Stimulated activated CD4-positive, alpha-beta T cell treated with anti-CD3 and anti-CD28 coated beads, Interleukin-12 subunit alpha, Interleukin-12 subunit beta, amount 100 ng/mL, for 24 hours (primary cell): ENCODE results near the gene PTPRN2.
"Not testable (repeated sequence)": the region's sequence is repeated elsewhere in the genome, so short reads cannot be mapped to it uniquely, and the experiment has no call there.

ENCODE experiments used
- DNase-seq, 2 experiments: peaks; one replicate each; pipeline ENCODE4 v3.0.0-alpha.2; 2020; ENCODE audit warnings: low read depth in 2 of 2

Gene PTPRN2

DNA sequence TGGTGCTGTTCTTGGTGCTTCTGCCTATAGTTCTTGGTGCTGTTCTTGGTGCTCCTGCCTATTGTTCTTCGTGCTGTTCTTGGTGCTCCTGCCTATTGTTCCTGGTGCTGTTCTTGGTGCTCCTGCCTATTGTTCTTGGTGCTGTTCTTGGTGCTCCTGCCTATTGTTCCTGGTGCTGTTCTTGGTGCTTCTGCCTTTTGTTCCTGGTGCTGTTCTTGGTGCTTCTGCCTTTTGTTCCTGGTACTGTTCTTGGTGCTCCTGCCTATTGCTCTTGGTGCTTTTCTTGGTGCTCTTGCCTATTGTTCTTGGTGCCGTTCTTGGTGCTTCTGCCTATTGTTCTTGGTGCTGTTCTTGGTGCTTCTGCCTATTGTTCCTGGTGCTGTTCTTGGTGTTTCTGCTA lies 71.1 kb downstream of the PTPRN2 start:
- DNase-seq: no peak

DNA sequence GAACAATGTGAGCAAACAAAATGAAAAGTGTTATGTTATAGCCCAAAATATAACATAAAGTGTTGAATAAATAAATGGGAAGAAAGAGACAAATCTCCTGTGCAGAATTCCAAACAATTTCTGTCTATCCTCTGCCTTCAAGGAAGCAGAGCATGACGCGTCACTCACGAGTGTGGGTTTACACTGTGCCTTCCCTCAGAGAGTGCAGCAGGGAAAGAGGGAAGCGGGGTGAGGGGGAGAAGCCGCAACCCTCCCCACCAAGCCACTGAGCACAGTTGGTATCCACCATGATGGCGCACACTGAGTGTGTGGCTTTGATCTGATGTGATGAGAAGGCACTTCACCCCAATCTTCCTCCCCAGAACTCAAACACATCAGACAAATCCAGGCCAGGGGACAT lies 74.8 kb downstream of the PTPRN2 start:
- DNase-seq: no peak

DNA sequence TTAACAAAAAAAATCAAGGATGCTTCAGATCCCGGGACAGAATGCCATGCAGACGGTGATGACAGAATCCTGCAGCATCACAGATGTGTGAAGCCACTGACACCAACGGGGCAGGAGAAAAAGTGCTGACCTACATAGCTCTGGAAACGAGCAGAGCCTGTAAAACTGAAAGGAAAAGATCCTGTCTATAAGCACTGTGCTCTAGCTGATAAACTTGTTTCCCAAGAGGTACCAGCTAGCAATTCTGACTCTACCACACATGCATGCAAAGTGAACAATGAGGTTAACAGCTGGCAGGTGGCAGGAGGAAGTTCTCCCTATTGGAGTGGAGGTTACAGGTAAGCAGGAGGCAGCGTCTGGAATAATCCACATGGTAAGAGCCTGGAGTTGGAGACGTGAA lies 75.6 kb downstream of the PTPRN2 start:
- no peak for DNase-seq

DNA sequence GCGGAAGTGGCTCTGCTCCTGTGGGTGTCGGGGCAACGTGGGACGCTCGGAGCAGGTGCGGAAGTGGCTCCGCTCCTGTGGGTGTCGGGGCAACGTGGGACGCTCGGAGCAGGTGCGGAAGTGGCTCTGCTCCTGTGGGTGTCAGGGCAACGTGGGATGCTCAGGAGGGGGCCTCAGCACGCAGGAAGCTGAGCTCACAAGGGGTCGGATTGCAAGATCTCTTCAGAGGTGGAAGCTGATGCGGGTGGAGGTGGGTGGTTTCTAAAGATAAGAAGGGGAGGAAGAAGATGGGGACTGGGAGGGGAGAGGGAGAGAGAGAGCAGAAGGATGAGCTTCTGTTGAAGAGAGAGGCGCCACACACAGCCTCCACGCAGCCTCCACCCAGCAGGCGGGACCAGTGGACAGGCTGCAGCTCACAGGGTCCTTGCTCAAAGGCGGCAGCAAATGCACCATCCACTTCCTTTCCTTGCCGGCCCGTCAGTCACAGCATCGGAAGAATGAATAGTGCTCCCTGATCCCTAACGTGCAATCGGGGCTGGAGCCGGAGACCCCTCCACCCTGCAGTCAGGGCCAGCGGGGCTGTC lies 78.7 kb downstream of the PTPRN2 start:
- no peak for DNase-seq

DNA sequence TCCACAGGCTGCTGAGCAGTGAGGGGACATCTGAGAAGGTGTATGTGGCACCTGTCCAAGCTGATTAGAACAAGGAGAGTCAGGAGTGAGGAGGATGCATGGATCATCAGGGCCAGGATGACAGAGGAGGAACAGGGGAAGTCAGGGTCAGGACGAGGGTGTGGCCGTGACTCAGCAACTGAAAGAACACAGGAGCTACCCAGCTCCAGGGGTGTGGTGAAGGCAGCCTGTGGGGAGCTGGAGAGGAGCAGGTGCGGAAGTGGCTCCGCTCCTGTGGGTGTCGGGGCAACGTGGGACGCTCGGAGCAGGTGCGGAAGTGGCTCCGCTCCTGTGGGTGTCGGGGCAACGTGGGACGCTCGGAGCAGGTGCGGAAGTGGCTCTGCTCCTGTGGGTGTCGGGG lies 79.3 kb downstream of the PTPRN2 start:
- DNase-seq: not testable (repeated sequence)

DNA sequence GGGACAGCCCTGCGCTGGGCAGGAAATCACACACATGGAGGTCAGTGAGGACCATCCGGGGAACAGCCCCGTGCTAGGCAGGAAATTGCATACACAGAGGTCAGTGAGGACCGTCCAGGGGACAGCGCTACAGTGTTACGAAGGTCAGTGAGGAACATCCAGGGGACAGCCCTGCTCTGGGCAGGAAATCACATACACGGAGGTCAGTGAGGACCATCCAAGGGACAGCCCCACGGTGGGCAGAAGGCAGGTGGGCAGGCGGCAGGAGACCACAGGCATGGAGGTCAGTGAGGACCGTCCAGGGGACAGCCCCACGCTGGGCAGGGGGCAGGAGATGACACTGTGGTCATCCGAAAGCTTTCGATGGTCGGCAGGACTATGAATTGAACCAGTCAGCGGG lies 79.7 kb downstream of the PTPRN2 start:
- no peak for DNase-seq

DNA sequence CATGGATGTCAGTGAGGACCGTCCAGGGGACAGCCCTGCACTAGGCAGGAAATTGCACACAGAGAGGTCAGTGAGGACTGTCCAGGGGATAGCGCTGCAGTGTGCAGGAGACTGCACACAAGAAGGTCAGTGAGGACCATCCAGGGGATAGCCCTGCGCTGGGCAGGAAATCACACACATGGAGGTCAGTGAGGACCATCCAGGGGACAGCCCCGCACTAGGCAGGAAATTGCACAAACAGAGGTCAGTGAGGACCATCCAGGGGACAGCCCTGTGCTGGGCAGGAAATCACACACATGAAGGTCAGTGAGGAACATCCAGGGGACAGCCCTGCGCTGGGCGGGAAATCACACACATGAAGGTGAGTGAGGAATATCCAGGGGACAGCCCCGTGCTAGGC lies 80.4 kb downstream of the PTPRN2 start:
- not testable (repeated sequence) for DNase-seq

DNA sequence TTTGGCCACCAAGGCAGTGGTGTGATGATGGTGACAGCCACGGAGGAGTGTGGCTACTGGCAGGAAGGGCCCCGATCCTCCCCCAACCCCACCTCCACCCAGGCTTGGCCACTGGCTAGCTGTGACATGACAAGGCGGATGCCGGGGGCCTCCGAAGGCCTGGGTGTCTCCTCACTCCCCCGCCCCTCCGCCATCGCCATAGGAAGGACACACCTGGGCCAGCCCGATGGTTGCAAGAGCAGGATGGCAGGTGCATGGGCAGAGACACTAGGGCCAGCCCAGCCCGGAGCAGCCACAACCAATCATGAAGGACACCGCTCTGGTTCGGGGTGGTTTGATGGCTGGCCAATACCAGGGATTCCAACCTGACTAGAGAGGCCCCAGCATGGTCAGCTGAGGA lies 81.0 kb downstream of the PTPRN2 start:
- no peak for DNase-seq

DNA sequence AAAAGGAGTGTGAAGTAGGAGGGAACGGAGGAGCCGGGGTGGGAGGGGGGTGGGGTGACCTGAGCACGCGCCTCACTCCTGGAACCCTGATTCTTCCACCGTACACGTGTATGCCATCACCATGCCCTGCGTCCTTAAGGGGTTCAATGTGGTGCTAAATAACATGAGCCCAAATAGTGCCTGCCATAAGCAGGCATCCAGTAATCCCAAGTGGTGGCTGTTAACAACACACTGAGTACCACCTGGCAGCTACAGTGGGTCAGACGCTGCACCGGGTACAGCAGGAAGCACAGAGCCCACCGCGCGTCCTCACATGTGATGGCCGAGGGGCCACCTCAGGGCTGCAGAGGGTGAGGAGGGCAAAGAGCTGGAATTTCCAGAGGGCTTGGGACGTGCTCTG lies 81.9 kb downstream of the PTPRN2 start:
- no peak for DNase-seq

DNA sequence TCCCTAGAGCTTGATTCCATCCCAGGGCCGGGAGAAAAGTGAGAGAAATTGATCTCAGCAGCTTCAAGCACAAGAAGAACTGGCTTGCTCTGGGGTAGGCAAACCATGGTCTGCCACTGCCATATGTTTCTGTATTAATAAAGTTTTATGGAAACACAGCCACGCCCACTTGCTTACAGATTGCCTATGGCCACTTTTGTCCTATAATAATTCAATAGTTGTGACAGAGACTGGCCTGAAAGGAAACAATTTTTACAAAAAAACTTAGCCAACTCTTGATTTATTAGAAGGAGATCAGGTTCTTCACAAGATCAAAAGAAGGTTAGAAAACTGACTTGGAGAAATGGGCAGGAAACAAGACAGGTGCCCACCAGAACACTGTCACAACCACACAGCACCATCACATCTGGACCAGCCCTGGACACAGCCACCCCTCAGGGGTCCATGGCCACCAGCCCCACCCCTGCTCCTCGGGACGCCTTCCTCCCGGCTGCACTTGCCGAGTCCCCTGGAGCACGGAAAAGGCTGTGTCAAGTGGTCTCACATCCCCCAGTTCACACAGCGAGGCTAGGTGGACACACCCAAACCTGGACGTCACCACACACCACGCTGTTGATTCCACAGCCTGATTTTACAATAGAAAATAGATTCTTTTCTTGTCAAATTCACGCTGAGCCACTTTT lies 85.4 kb downstream of the PTPRN2 start:
- DNase-seq: no peak

DNA sequence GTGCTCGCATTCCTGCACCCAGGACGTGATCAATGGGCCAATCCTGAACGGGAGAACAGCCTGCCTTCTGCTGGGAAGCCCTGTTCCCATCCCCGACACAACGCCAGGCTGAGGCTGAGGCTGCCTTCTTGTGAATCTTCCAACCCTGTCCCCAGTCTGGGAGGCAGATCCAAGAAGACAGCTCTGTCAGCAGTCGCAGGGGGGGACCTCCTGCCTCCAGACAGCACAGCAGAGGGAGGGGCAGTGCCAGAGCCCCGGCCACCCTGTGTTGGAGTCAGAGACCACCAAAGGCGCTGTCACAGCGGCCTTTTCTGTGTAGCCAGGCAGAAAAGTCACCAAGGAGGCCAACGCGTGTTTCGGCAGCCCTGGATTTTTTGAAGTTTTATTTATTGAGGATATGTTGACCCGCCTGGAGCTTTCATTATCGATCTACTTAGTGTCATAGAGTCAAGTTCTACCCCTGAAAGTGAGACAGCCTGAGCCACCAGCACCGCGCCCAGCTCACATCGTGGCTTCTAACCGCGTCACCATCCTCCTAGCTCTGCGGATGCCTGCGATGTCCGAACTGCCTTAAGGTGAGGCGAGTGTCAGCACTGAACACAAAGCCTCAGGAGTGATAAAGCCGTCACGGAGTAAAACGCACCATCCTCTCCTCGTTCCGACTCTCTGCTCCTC lies 86.1 kb downstream of the PTPRN2 start:
- no peak for DNase-seq

DNA sequence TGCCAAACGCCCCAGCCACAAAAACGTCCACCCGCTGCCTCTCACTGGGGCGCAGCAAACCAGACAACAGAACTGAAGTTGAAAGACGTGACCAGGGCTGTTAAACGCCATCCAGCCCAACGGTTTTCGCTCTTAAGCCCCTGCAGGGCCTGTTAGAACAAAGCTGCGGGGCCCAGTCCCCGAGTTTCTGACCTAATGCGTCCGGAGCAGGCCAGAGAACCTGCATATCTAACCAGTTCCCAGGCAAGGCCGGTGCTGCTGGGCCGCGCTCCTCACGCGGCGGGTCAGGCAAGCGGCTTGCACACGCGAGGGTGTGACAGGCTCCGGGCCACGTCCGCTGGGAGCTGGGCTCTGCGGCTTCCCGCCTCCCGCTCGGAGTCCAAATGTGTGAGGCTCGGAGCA lies 87.0 kb downstream of the PTPRN2 start:
- no peak for DNase-seq

DNA sequence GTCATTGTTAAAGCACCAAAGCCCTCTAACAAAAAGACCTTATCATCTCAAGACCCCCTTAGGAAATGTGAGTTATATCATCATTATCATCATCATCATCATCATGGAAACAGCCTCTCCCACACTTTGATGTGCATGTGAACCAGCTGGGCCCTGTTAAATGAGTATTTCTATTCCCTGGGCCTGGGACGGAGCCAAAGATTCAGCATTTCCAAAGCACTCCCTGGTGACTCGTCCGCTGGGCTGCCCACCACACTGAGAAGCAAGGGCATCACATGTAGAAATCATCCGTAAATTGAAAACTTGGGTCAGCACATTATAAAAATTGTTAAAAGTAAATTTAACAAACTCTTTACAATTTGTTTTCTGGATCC lies 88.6 kb downstream of the PTPRN2 start:
- no peak for DNase-seq

DNA sequence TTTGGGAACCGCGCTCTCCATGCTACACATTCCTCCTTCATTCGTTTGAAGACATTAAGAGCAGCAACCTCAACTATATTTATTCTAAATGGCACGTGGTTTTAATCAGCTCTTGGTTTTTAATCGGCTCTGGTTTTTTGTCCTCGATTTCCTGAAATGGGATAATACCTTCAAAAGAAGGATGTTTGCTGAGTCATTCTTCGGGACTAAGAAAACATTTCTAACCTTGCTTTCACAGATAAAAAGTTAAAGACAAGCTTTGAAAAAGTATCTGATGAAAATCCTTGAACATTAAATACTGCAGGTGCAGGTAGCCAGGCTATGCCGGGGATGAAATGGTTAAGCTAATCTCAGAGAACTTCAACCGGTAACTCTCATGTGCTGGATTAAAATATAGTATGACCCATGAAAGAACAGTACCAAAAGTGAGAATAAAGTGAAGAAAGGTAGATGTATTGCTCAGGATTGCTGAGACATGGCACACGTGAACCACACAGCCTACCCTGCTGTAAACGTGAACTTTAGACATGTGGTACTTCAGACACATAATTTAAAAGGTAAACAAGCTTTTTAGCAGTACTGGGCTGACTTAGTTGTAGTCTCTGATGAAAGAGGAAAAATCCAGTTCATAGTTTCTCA lies 89.1 kb downstream of the PTPRN2 start:
- DNase-seq: no peak

DNA sequence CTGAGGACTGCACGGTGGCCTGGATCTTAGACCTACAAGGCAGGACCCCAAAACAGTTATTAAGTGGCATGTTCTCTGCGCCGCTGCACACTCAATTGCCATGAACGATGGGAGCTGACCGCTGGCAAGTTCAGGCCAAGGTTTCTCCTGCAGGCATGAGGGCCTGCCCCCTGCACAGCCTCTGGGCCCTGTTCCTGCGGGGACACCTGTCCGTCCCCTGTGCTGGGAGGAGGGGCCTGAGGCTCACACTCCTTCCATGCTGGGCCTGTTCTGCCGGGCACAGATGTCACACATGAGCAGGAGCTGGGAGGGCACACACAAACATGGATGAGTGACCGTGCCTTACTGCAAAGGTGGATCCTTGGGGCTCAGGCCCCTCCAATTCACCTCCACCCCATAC lies 90.0 kb downstream of the PTPRN2 start:
- DNase-seq: no peak

DNA sequence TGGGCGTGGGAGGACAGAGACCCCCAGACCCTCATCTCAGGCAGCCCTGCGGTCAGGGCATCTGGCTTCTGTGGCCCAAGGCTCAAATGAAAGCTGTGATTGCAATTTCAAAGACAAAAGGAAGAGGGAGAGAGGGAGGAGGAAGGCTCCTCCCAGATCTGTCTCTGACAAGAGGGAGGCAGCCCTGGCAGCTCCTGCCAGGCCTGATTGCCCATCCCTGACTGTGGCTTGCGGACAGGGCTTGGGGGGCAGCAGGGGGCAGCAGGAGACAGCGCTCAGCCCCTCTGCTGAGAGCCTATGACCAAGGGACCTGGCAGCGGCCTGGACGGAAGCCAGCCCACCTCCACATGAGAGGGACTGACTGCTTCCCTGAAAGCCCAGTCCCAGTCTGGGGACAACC lies 91.8 kb downstream of the PTPRN2 start:
- no peak for DNase-seq

DNA sequence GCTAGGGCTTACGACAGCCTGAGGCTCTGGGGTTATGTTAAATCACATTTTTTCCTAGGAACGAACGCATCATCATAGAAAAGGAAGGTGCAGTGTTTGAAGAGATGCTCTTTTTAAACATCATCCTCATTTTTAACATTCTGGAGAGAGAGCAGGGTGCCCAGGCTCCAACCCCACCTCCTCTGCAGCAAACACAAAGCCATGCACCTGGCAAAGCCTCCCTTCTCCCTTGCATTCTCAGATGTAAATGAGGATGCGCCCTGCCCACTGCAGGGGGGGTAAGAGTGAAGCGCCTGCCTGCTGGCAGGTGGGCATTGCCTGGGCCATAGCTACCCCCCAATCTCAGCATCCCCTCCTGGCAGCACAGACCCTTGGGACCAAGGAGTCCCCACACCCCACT lies 92.4 kb downstream of the PTPRN2 start:
- DNase-seq: no peak

DNA sequence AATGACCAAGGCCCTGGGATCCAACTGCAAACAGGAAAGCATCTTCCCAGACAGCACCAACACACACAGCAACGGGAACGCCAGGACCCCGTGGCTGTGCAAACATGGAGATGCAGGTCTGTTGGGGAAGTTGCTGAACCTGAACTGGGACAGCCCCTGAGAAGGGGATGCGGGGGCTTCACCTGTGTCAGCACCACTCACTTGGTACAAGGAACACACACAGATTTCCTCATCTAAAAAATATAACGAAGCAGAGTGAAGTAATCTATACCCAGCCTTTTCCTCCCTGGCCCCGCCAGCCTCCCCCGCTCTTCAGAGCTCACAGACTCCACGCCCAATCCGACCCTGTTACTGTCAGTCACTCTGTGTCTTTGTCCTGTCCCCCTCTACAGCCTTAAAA lies 93.0 kb downstream of the PTPRN2 start:
- no peak for DNase-seq

DNA sequence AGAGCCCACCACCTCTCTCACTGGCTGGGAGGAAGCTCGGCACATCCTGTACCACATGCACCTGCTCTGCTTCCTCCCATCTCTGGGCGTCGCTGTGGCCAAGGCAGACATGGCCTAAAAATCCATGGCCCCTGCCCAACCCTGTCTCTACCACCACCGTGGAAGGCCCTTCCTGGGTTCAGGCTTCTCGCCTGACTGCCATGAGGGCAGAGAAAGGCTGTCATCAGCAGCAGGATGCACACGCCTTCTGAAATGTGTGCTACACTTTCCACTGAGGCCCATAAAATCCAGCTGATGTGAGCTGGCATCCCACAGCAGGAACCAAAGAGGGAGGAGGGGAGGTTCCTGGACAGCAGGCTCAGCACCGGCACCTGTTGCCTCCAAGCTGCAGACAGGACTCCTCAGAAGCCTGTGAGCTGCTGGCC lies 93.4 kb downstream of the PTPRN2 start:
- no peak for DNase-seq

DNA sequence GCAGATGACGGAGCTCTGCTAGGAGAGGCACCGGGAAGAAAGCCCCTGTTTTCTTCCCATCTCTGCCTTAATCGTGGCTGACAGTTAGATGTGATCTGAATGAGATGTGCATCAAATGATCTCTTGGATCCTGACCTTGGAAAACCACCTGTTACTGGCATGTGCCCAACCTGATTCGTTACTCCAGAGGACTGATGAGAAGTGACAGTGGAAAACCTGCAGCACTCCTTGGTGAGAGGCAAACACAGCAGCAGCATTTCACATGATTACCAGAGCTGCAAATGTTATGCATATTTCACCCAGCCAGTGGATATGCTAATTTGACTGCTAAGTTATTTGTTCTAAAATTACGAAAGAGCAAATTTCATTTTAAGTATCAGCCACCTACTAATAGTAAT lies 95.3 kb downstream of the PTPRN2 start:
- DNase-seq: no peak

DNA sequence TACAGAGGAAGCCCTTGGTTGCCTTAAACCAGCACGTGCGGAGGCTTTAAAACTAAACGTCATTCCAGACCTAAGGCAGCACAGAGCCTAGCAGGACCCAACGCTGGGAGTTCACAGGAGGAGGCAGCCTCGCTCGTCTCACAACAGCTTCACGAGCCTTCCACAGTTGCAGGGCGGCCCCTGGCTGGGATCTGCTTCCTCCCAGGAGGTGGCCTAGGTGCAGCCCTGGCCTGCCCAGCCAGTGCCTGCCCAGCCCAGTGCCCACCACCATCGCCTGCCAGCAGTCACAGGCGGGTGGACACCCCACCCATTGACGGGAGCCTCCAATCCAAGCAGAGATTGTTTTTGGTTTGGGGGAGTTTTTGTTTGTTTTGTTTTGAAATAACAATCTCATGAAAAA lies 96.5 kb downstream of the PTPRN2 start:
- no peak for DNase-seq

DNA sequence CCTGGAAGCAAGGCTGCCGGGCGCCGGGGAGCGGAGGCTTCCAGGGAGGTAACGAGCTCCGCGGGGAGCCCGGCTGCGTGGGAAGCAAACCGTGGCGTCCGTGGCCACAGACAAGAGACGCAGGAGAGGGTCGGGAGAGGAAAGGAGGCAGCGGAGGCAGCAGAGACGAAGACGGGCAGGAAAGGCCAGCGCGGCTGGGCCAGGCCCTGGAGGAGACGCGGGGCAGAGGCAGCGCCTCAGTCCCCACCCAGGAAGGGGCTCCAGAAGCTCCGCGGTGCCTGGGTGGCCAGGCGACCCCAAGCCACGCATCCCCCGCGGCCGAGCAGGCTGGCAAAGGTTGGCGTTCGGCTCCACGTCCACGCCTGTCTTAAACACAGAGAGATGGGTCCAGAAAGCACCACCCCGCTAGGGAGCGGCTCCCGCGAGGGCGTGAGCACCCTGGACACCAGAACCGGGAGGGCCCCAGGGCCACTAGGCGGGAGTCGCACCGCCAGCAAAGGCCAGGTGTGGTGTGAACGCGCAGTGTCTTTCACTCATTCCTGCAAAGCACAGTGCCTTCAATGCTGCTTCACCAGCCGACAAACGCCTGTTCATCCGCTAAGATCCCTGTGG lies 97.3 kb downstream of the PTPRN2 start:
- DNase-seq: no peak
